Amniotic stem cell (primary cell): ENCODE data around the gene BTNL2.
"Not testable (repeated sequence)": the region's sequence is repeated elsewhere in the genome, so short reads cannot be mapped to it uniquely, and the experiment has no call there.

Source experiments
- DNase-seq: peaks from one replicate; lab custom pipeline; 2025; lab: John Stamatoyannopoulos, UW

Gene BTNL2, protein sequence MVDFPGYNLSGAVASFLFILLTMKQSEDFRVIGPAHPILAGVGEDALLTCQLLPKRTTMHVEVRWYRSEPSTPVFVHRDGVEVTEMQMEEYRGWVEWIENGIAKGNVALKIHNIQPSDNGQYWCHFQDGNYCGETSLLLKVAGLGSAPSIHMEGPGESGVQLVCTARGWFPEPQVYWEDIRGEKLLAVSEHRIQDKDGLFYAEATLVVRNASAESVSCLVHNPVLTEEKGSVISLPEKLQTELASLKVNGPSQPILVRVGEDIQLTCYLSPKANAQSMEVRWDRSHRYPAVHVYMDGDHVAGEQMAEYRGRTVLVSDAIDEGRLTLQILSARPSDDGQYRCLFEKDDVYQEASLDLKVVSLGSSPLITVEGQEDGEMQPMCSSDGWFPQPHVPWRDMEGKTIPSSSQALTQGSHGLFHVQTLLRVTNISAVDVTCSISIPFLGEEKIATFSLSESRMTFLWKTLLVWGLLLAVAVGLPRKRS

DNA sequence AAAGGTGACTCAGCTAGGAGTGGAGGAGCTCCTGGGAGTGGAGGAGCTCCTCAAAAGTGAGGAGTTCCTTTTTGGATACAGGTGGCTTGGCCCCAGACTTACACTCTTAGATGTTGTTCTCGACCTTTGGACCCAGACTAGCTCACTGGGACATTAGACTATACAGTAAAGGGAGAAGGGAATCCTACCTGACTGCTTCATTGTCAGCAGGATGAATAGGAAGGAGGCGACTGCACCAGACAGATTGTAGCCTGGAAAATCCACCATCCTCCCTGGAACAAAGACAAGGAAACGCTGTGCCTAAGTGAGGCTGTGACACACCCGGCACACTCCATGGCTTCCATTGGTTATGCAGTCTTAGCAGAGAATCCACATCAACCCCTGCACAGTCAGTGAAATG lies at the start of gene BTNL2:
TSS of gene BTNL2 (minus strand) at position 325 of the 400 bp plus-strand sequence. CDS start at position 267, 58 bp downstream.
- no peak for DNase-seq

DNA sequence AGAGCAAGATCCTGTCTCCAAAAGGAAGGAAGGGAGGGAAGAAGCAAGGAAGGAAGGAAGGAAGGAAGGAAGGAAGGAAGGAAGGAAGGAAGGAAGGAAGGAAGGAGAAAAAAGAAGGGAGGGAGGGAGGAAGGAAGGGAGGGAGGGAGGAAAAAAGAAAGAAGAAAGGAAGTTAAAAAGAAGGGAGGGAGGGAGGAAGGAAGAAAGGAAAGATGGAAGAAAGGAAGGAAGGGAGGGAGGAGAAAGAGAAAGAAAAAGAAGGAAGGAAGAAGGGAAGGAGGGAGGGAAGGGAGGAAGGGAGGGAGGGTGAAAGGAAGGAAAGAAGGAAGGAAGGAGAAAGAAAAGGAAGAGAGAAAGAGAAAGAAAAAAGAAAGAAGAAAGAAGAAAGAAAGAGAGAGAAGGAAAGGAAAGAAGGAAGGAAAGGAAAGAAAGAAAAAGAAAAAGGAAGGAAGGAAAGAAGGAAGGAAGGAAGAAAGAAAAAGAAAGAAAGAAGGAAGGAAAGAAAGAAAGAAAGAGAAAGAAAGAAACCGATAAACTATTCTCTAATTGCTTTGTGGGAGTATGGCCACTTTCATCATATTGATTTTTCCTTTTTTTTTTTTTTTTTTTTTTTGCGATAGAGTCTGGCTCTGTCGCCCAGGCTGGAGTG lies 42.2 kb upstream of the BTNL2 start:
- DNase-seq: no peak

DNA sequence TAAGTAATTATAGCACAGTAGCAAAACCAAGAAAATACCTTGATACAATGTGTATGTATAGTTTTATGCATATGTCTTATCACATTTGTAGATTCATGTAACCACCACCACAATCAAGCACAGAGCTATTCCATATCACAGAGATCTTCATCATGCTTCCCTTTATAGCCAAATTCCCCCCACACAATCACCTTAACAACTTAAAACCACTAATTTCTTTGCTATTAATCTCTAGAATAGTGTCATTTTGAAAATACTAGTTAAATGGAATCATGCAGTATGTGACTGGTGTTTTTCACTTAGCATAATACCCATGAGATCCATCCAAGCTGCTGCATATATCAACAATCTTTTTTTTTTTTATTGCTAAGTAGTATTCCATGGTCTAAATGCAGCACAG lies 41.0 kb upstream of the BTNL2 start:
- DNase-seq: no peak

DNA sequence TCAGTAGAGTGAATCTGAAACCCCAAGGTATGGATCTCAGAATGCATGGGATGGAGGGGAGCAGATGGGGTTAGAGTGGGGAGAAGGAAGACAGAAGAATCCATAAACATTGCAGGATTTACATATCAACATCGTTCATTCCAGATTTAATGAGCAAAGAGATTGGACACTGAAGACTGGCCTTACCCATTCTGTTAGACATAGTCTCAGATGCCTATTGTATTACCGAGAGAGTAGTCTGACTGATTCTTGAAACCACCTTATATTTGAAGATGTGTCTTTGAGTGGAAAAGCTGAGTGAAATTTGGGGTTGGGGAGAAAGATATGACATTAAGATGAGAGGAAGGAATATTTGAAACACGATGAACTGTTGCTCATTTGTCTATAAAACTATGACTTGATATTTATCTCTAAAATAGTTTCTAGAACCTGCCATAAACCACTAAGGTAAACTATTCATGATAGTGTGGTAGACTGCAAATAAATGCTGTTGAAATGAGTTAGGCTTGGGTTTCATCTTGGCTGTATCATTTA lies 38.4 kb upstream of the BTNL2 start:
- DNase-seq: no peak

DNA sequence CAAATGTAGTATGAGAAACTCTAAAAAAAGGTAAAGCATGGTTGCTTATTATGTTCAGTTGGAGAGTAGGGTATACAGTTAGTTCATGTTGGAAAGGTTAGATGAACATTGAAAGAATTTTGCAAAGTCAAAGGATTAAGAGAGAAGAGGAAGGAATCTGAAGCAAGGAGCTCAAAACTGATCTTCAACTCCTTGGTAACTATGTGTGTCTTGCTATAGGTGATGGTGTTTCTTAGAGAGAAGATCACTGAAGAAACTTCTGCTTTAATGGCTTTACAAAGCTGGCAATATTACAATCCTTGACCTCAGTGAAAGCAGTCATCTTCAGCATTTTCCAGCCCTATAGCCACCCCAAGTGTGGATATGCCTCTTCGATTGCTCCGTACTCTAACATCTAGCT lies 37.5 kb upstream of the BTNL2 start:
- no peak for DNase-seq

DNA sequence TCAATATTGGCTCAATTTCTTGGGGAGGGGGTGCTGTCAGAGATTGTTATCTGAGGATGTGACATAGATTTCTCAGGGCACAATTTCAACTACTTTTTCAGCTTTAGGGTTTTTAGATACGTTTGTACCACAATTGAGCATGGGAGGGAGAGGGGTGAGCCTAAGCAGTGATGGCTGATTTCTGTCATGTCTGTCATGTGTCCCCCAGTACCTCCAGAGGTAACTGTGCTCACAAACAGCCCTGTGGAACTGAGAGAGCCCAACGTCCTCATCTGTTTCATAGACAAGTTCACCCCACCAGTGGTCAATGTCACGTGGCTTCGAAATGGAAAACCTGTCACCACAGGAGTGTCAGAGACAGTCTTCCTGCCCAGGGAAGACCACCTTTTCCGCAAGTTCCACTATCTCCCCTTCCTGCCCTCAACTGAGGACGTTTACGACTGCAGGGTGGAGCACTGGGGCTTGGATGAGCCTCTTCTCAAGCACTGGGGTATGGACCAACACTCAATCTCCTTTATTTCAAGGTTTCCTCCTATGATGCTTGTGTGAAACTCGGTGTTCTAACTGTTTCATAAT lies 36.1 kb upstream of the BTNL2 start:
- no peak for DNase-seq

DNA sequence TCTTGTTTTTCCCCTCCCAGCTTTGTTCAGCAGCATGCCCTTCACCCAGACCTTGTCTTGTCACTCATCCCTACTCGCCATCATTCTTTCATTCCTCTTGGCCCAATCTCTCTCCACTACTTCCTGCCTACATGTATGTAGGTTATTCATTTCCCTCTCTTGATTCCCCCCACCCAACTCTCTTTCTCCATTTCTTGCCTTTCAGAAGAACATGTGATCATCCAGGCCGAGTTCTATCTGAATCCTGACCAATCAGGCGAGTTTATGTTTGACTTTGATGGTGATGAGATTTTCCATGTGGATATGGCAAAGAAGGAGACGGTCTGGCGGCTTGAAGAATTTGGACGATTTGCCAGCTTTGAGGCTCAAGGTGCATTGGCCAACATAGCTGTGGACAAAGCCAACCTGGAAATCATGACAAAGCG lies 35.3 kb upstream of the BTNL2 start:
- DNase-seq: no peak

DNA sequence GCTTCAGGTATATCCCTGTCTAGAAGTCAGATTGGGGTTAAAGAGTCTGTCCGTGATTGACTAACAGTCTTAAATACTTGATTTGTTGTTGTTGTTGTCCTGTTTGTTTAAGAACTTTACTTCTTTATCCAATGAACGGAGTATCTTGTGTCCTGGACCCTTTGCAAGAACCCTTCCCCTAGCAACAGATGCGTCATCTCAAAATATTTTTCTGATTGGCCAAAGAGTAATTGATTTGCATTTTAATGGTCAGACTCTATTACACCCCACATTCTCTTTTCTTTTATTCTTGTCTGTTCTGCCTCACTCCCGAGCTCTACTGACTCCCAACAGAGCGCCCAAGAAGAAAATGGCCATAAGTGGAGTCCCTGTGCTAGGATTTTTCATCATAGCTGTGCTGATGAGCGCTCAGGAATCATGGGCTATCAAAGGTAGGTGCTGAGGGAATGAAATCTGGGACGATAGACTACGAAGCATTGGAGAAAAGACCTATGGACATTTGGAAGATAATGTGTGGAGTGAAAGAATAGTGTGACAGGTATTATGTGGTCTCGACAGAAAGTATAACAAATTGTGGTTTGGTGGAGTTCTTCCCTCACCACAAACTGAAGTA lies 32.7 kb upstream of the BTNL2 start, which contains the start of gene HLA-DRA:
TSS of gene HLA-DRA (plus strand) at position 286 of the 613 bp plus-strand sequence. CDS start at position 350, 64 bp downstream.
- no peak for DNase-seq

DNA sequence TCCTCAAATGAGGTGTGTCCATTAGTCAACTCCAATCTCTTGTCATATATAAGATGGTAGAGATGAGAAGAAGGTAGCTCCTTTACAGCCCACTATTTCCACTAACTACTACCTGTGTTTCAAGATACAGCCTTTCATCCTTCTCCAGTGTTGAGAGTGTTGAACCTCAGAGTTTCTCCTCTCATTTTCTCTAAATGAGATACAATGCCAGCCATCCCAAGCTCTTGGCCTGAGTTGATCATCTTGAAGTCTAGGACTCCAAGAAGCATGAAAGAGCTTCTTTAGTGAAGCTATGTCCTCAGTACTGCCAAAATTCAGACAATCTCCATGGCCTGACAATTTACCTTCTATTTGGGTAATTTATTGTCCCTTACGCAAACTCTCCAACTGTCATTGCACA lies 32.2 kb upstream of the BTNL2 start:
- no peak for DNase-seq

DNA sequence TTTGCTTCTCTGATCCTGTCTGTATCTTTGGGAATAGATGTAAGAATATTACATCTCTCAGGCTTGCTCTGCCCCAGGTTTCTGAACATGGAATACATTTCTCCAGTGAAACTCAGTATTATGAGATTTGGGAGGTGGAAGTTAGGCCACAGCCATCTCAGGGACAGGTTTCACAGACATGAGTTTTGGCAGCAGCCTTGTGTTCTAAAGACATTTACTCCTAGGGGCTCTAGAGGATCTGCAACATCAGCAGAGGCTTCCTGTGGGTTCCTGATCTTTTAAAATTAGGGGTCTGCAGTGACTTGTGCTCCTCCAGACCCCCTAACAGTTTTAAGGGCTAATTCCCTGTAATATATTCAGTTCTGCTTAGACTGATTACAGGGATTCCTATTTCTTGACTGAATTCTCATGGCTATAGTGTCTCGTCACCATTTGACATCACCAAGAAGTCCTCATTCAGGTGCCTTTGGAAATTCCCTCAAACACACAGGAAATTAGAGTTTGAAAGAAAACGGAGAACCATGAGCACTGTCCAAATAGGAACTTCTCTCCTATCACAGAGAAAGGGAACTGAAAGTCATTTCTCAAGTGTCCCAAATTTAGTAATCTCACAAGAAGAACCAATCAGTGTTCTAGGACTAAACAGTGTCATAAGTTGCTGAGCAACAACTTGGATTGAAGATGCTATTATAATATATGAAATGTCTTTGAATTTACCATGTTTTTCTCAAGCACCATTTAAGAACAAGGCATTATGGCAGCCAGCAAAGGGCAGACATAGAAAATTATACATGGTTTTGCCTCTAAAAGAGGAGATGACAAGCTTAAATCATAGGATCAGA lies 30.2 kb upstream of the BTNL2 start:
- DNase-seq: no peak

DNA sequence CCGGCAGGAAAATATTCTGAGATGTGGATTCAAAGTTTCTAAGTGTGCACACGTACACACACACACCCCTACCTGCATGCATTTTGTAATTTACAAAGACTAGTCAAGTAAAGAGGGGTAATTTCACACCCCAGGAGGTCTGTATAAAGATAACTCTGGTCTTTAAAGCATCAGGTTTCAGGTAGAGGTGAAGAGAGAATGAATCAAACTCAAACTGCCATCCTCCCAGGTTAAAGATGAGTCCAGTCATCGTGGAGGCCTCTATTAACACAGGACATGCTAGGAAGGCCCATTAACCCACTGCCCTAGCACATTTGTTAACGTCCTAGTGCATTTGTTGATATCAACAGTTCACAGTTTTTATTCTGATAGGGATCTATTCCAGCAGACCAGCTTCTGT lies 29.2 kb upstream of the BTNL2 start:
- no peak for DNase-seq

DNA sequence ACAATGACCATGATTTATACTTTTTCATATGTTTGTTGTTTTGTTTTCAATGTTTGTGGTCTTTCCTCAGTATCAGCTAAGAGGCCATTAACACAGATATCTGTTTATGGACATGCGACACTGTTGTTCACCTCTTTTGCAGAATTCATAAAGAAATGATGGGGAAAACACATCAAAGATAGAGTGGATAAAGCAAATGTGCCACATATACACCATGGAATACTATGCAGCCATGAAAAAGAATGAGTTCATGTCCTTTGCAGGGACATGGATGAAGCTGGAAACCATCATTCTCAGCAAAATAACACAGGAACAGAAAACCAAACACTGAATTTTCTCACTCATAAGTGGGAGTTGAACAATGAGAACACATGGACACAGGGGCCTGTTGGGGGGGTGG lies 27.0 kb upstream of the BTNL2 start:
- not testable (repeated sequence) for DNase-seq

DNA sequence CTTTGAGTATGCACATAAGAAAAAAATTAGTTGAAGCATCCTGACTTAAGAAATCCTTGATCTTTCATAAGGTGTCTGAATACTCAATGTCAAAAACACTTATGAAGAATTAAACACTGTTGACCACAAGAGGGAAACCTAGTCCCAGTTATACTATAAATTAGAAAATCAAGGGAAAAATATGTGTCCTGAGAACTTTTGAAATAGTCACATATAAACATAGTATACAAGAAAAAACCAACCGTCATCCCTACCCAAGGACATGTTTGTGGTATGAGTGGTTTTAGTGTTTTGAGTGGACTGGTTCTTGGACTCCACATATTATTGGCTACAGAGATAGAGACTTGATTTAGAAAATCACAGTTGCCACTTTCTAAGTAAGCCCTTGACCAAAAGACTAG lies 25.1 kb upstream of the BTNL2 start:
- no peak for DNase-seq

DNA sequence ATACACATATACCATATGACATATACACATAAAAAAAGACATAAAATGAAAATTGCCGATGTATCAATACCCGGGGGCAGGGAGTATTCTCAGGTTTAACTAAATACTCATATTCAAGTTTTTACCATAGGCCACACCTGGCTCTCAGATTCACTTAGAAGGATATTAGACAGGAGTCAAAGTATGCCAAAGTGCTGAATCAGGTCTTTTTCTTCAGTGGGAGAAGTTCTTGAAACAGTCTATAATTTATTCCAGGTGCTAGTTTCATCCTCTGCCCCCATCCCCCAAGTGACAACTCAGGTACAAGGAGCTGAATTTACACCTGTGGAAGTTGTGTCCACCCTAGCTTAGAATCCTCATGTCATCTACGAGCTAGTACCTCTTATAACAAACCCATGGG lies 24.2 kb upstream of the BTNL2 start:
- DNase-seq: no peak

DNA sequence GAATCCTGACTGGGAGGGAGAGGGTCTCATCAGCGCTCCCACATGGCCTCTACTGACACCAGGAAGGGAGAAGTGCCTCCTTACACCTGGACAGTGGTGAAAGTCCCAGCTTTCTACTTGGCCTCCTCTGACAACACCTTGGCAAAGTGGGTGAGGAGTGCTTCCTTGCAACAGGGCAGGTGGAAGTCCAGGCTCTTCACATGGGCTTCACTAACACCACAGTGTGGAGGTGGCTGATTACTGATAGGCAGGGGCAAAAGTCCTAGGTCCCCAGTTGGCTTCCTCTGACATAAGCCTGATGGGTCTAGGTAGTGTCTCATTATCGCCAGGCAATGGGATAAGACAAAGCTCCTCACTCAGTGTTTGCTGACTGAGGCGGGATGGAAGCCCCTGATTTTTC lies 23.2 kb upstream of the BTNL2 start:
- DNase-seq: no peak

DNA sequence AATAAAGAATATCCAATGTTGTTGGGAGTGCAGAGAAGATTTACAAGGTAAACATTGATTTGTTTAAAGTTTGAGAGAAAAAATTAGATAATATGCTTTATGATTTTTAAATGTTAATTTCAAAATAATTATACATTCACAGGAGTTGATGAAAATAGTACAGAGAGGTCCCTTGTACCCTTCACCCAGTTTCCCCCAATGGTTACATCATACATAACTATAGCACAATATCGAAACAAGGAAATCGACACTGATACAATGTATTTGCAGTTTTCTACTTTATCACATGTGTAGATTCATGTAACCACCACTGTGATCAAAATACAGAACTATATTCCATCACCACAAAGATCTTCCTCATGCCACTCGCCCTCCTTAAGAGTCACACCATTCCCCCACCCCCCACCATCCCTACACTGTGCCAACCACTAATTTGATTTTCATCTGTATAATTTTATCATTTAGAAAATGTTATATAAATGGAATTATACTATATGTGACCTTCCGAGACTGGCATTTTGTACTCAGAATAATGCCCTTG lies 21.0 kb upstream of the BTNL2 start:
- no peak for DNase-seq

DNA sequence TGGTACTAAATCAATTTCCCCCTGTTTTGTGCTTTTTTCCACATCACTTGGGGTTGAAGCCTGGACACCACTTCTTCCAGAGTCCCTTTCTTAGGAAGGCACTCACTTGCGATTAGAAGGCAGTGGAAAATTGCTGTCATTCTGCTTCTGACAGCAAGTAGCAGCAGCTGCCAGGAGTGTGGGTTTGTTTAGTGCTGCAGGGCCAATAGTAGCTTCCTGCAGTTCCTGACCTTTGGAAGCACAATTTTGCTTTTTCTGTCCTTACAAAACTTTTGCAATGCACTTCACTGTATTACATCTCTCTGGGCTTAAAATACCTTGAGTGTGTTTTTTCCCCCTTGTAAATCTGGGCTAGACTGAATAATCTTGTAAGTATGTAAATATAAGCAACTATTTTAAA lies 20.2 kb upstream of the BTNL2 start:
- DNase-seq: no peak

DNA sequence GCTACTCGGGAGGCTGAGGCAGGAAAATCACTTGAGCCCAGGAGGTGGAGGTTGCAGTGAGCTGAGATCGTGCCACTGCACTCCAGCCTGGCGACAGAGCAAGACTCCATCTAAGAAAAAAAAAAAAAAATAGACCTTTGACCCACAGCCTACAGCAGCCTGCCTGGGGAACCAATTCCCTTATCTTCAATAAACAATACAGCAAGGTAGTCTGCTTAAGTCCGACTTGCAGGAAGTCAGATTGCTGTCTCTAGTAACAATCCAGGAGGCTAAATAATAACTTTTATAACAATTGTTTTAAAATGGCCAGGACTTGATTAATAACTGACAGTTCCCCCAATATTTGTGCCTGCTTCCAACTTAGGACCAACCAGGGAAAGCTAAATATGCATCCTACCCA lies 19.4 kb upstream of the BTNL2 start:
- DNase-seq: no peak

DNA sequence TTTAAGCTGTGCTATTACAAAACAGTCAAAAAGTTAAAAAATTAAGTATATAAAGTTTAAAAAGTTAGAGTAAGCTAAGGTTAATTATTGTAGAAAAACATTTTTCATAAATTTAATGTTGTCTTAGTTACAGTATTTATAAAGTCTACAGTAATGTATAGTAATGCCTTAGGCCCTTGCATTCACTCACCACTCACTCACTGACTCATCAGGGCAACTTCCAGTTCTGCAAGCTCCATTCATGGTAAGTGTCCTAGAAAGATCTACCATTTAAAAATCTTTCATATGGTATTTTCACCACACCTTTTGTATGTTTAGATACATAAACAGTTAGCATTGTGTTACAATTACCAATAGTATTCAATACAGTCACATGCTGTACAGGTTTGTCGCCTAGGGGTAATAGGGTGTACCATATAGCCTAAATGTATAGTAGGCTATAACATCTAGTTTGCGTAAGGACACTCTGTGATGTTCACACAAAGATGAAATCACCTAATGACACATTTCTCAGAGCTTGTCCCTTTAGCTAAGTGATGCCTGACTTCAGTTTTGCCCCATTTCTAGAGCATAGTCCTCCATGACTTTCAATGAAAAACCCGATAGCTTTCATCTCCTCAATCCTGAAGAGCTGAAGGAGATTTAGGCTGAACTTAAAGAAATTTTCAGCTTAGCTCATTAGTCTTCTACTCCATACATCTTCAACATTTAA lies 17.8 kb upstream of the BTNL2 start:
- no peak for DNase-seq

DNA sequence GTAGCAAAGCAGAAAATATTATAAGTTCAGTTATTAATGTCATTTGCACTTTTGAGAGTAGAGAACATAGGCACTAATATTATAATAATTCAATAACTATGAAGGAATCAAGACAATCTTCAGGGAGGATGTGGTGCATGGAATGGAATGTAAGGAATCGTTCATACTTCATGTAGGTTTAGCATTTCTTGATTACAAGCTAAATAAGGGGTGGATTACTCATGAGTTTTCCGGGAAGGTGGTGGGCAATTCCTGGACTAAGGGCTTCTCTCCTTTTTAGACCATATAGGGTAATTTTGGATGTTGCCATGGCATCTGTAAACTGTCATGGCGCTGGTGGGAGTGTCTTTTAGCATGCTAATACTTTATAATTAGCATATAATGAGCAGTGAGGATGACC lies 9.1 kb upstream of the BTNL2 start:
- DNase-seq: no peak
